Ishikawa (cell line): Measurements from ENCODE around the gene KRT35.

Source experiments
- CREB1 ChIP-seq: IDR thresholded peaks from 2 replicates; pipeline ENCODE4 v1.6.1; 2012; ENCODE audit warnings: low read depth
- EGR1 ChIP-seq: IDR thresholded peaks from 2 replicates; pipeline ENCODE4 v1.6.1; 2012
- EP300 ChIP-seq: IDR thresholded peaks from 2 replicates; pipeline ENCODE4 v1.6.1; 2012; ENCODE audit warnings: borderline replicate concordance
- NFIC ChIP-seq: IDR thresholded peaks from 2 replicates; pipeline ENCODE4 v1.6.1; 2012
- RAD21 ChIP-seq: IDR thresholded peaks from 2 replicates; pipeline ENCODE4 v1.6.1; 2012; ENCODE audit warnings: low read depth
- TAF1 ChIP-seq: IDR thresholded peaks from 2 replicates; pipeline ENCODE4 v1.6.1; 2012; ENCODE audit warnings: low read depth, mild to moderate bottlenecking
- YY1 ChIP-seq: IDR thresholded peaks from 2 replicates; pipeline ENCODE4 v1.6.1; 2012; ENCODE audit warnings: low read depth
- TF ChIP-seq, protein P1 (sequence below): IDR thresholded peaks from 2 replicates; pipeline ENCODE4 v1.6.1; 2012

DNA sequence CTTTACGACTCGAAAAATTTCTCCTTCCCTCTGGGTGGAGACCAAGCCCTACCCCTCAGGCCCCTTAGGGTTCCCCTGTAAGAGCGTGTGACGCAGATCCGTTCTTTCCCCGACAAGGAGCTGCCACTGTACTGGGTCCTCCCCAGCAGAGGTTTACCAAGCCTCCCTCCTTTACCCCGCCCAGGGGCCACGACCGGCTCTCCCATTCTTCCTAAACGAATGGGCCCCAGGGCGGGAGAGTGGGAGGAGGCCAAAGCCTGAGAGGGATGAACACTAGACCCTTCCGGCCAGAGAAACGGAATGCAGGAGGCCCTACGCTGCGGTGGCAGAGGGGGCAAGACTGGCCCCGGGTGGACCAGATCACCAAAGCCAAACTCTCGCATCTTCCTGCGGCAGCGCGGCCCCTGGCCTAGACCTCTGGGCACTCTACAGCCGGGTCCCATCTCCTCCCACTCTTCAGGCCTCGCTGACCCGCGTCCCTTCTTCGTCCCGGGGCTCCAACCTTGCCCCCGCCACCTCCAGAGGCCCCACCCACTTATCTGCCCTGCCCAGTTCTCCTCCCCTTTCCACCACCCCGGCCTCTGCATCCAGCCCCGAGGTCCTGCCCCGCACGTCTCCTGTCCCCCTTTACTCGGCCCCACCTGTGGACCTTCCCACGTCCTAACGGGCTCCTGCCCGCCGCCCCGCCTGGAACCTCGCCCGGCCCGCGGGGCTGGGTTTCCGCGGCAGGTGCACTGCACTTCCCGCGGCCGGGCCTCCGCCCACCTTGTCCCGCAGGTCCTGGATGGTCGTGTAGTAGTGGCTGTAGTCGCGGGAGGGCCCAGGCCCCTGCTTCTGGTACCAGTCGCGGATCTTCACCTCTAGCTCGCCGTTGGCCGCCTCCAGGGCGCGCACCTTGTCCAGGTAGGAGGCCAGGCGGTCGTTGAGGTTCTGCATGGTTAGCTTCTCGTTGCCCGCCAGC lies 46.4 kb upstream of the KRT35 start:
- TF ChIP-seq TAF1 (no peak), YY1 (0 out of 2 replicates have a peak, but pooled peaks have one; percentile 11), RAD21 (no peak), EP300 (no peak), CREB1 (no peak), EGR1 (no peak), NFIC (peak; percentile 13; the same call in 1 of the 2 replicates)
- TF ChIP-seq, protein P1, sequence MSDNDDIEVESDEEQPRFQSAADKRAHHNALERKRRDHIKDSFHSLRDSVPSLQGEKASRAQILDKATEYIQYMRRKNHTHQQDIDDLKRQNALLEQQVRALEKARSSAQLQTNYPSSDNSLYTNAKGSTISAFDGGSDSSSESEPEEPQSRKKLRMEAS, result no peak
